Upper lobe of left lung (tissue), 4 donors: ENCODE results near the gene SLC41A3.

Experiments
- CTCF ChIP-seq, 6 experiments: fragments of 450-650 bp in 4 of 6; fragments of 200-600 bp in 2 of 6; sonication (generic) in 2 of 6; IDR thresholded peaks; one replicate each; pipeline ENCODE4 v1.5.1; 2016 to 2019; ENCODE audit warnings: antibody characterized with exemption in 6 of 6
- EP300 ChIP-seq, 4 donors: sonication (generic); formaldehyde crosslinking; IDR thresholded peaks; one replicate each; pipeline ENCODE4 v1.5.1; 2017; ENCODE audit warnings: antibody characterized with exemption in 4 of 4, control low read depth in 2 of 4
- POLR2A ChIP-seq, 4 donors: fragments of 450-650 bp; IDR thresholded peaks; one replicate each; pipeline ENCODE4 v1.5.1; 2016 to 2017; ENCODE audit warnings: antibody characterized with exemption in 4 of 4, mild to moderate bottlenecking in 2 of 4
- POLR2AphosphoS5 ChIP-seq, 2 donors: sonication (generic); formaldehyde crosslinking; IDR thresholded peaks; one replicate each; pipeline ENCODE4 v1.5.1; 2017; ENCODE audit warnings: antibody characterized with exemption in 2 of 2

DNA sequence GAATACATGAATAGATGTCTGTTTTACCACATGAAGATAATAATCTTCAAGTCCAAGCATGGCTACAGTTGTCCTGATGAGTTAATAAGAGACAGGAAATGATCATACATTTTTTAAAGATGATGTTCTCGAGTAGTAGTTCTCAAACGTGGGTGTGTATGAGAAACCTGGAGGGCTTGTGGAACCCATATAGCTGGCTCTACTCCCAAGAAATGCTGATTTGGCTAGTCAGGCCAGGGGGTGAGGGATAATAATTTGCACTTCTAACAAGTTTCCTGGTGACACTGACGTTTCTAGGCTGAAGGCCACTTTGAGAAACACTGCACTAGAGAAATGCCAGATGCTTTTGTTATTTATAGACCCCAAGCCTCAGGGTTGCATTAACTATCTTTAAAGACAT lies 78.0 kb downstream of the SLC41A3 start:
- TF ChIP-seq POLR2A (IDR thresholded peaks at IDR 0.05) (no peak), CTCF (IDR thresholded peaks at IDR 0.05) (no peak), POLR2AphosphoS5 (IDR thresholded peaks at IDR 0.05) (no peak), EP300 (IDR thresholded peaks at IDR 0.05) (no peak)
